SK-N-SH treated with all-trans-retinoic acid at 6 μM for 48 hours (cell line): ENCODE results near the gene CYP2R1.

Source experiments
- ARNTL ChIP-seq: fragments of 450-650 bp; formaldehyde crosslinking; IDR thresholded peaks from 2 replicates; pipeline ENCODE4 v1.5.0; 2020; ENCODE audit warnings: low read depth, mild to moderate bottlenecking, moderate library complexity, borderline replicate concordance
- RARB ChIP-seq: fragments of 250-450 bp; sonication (Bioruptor Pico); IDR thresholded peaks from 2 replicates; pipeline ENCODE4 v1.8.0; 2021; ENCODE audit warnings: mild to moderate bottlenecking, moderate library complexity
- TCF4 ChIP-seq: fragments of 250-450 bp; sonication (Bioruptor Pico); IDR thresholded peaks from 2 replicates; pipeline ENCODE4 v1.8.0; 2021; ENCODE audit warnings: mild to moderate bottlenecking, moderate library complexity, borderline replicate concordance

GRCh38 chr11:14842002-14842401, 50.0 kb downstream of the CYP2R1 start:
- TF ChIP-seq ARNTL (CRISPR knock-in tag) (no peak), TCF4 (CRISPR knock-in tag) (no peak), RARB (CRISPR knock-in tag) (no peak)
